Fibroblast of lung (primary cell): ENCODE results near the gene NAP1L1. TPM values are rescaled to one million over a fixed set of nuclear protein-coding genes. Genes with fewer than 3 reads are reported as not detected.

Experiments
- DNase-seq, 2 donors: peaks; one replicate each; pipeline versions ENCODE4 v3.0.0 to v3.0.0-alpha.2; 2010; ENCODE audit warnings: low read depth in 2 of 2
- H2AFZ ChIP-seq: 2 replicates; pipeline ENCODE4 v1.5.1; 2012; ENCODE audit warnings: low read length, control low read depth, inconsistent platforms
- H3K27ac ChIP-seq: 2 replicates; pipeline ENCODE4 v1.5.1; 2011; ENCODE audit warnings: low read length, control low read depth; ENCODE audit not compliant: insufficient read depth
- H3K27me3 ChIP-seq: 2 replicates; pipeline ENCODE4 v1.5.1; 2011; ENCODE audit warnings: mild to moderate bottlenecking, low read length; ENCODE audit not compliant: control insufficient read depth, insufficient read depth
- H3K36me3 ChIP-seq: 2 replicates; pipeline ENCODE4 v1.5.1; 2011; ENCODE audit warnings: low read length; ENCODE audit not compliant: control insufficient read depth, insufficient read depth
- H3K4me1 ChIP-seq: 2 replicates; pipeline ENCODE4 v1.5.1; 2011; ENCODE audit warnings: low read length; ENCODE audit not compliant: control insufficient read depth, insufficient read depth; ENCODE audit errors: extremely low read depth
- H3K4me2 ChIP-seq: 2 replicates; pipeline ENCODE4 v1.5.1; 2011; ENCODE audit warnings: low read length, control low read depth; ENCODE audit not compliant: insufficient read depth; ENCODE audit errors: extremely low read depth
- H3K4me3 ChIP-seq, 4 experiments: fragments of 200-600 bp in 1 of 4; sonication (generic) in 1 of 4; replicated peaks in 1 of 4; 2 replicates each; pipeline ENCODE4 v1.5.1; 2011 to 2016; ENCODE audit warnings: low read length in 4 of 4, low read depth in 3 of 4, mild to moderate bottlenecking in 3 of 4, control low read depth in 2 of 4, inconsistent platforms in 1 of 4, mixed read lengths in 1 of 4; ENCODE audit not compliant: insufficient read depth in 1 of 4; ENCODE audit errors: control extremely low read depth in 1 of 4
- H3K79me2 ChIP-seq: 2 replicates; pipeline ENCODE4 v1.5.1; 2012; ENCODE audit warnings: mild to moderate bottlenecking, low read length, inconsistent platforms; ENCODE audit not compliant: control insufficient read depth, insufficient read depth
- H3K9ac ChIP-seq: 2 replicates; pipeline ENCODE4 v1.5.1; 2011; ENCODE audit warnings: mild to moderate bottlenecking, low read length, control low read depth; ENCODE audit not compliant: insufficient read depth
- H3K9me3 ChIP-seq: 2 replicates; pipeline ENCODE4 v1.5.1; 2012; ENCODE audit warnings: low read depth, low read length; ENCODE audit not compliant: control insufficient read depth, insufficient read depth
- H4K20me1 ChIP-seq: 2 replicates; pipeline ENCODE4 v1.5.1; 2011; ENCODE audit warnings: low read length; ENCODE audit not compliant: control insufficient read depth, insufficient read depth; ENCODE audit errors: extremely low read depth
- CTCF ChIP-seq, 2 donors: IDR thresholded peaks in 1 of 2; conservative IDR thresholded peaks in 1 of 2; 1 replicate in 1 of 2; 2 replicates in 1 of 2; pipeline ENCODE4 v1.5.1; 2011 to 2012; ENCODE audit warnings: low read length in 2 of 2, control low read depth in 1 of 2, inconsistent platforms in 1 of 2, low read depth in 1 of 2, mild to moderate bottlenecking in 1 of 2
- EZH2 ChIP-seq: IDR thresholded peaks from 2 replicates; pipeline ENCODE4 v1.5.1; 2012; ENCODE audit warnings: low read length, control low read depth, mild to moderate bottlenecking; ENCODE audit errors: missing control alignments
- polyA minus RNA-seq: library from RNA; depleted of rRNA, polyadenylated mRNA; stranded (reverse); fragments of >200 nt; gene quantifications from 2 replicates; pipeline ENCODE4 v1.2.3, GENCODE V29; 2011; ENCODE audit warnings: low replicate concordance
- polyA plus RNA-seq, 2 donors: library from polyadenylated mRNA; depleted of rRNA in 1 of 2; stranded (reverse) in 1 of 2; unstranded in 1 of 2; fragments of >200 nt; gene quantifications; 2 replicates each; pipeline ENCODE4 v1.2.1, GENCODE V29; 2011 to 2012; ENCODE audit warnings: missing spikeins in 1 of 2
- total RNA-seq: library from RNA; depleted of rRNA; stranded (reverse); fragments of >200 nt; gene quantifications from 2 replicates; pipeline ENCODE4 v1.2.1, GENCODE V29; 2014

NAP1L1 gene
- total RNA-seq = 275 and 299 TPM in 2 replicates
- 574 and 695 TPM in 2 replicates for polyA plus RNA-seq
- polyA plus RNA-seq (2012) = 533 and 666 TPM in 2 replicates
- polyA minus RNA-seq = 9.2 and 16.5 TPM in 2 replicates

- Histone ChIP-seq H3K4me1 (peaks cover 8% of the 10 kb centered on the region), H3K36me3 (no peaks in the 10 kb centered on the region), H2AFZ (peak within 1 kb of the TSS; percentile 83), H3K79me2 (peaks cover 51% of the 10 kb centered on the region), H3K27me3 (no peaks in the 10 kb centered on the region), H4K20me1 (no peaks in the 10 kb centered on the region), H3K4me3 (peak within 1 kb of the TSS; percentile 83 to 97 (median 88)), H3K9me3 (no peaks in the 10 kb centered on the region), H3K9ac (peak within 1 kb of the TSS; percentile 99), H3K4me2 (peak within 1 kb of the TSS; percentile 98), H3K27ac (peak within 1 kb of the TSS; percentile 97)
- DNase-seq = peak; percentile 98 to 99
- TF ChIP-seq CTCF (conservative IDR thresholded peaks at IDR 0.05 in 1 of 2, IDR thresholded peaks at IDR 0.05 in 1 of 2; ENCODE audit: low read depth in 1 of 2, low read length in 2 of 2) (peak in 1 of 2 donors; percentile 4), EZH2 (no peak)
These were observed at the start of gene NAP1L1 for GRCh38 chr12:76083904-76084862. TSS of gene NAP1L1 (minus strand) at chr12:76084685. CDS start at chr12:76074219, 10,466 bp downstream.

GRCh38 chr12:76127588-76127987 lies 43.1 kb upstream of the NAP1L1 start:
- no peak for DNase-seq
- H2AFZ ChIP-seq = no peak overlapping the region
- H3K4me2 ChIP-seq = no peak overlapping the region
- no peak overlapping the region for H3K27ac ChIP-seq
- H3K79me2 ChIP-seq = no peaks in the 10 kb centered on the region
- H3K27me3 ChIP-seq = no peaks in the 10 kb centered on the region
- no peak for TF ChIP-seq CTCF (conservative IDR thresholded peaks at IDR 0.05 in 1 of 2, IDR thresholded peaks at IDR 0.05 in 1 of 2; ENCODE audit: low read depth in 1 of 2, low read length in 2 of 2)
- no peak for TF ChIP-seq EZH2
- no peaks in the 10 kb centered on the region for H3K9me3 ChIP-seq
- H3K36me3 ChIP-seq = no peaks in the 10 kb centered on the region
- H4K20me1 ChIP-seq = no peaks in the 10 kb centered on the region
- H3K4me3 ChIP-seq = no peak overlapping the region
- peaks cover 4% of the 10 kb centered on the region for H3K4me1 ChIP-seq
- H3K9ac ChIP-seq = no peak overlapping the region

GRCh38 chr12:76124456-76124855 lies 40.0 kb upstream of the NAP1L1 start:
- H3K27me3 ChIP-seq = no peaks in the 10 kb centered on the region
- peak in 1 of 2 donors; percentile 35 for DNase-seq
- no peaks in the 10 kb centered on the region for H3K9me3 ChIP-seq
- no peak overlapping the region for H3K4me2 ChIP-seq
- H3K79me2 ChIP-seq = no peaks in the 10 kb centered on the region
- H3K4me3 ChIP-seq = no peak overlapping the region
- H3K36me3 ChIP-seq = no peaks in the 10 kb centered on the region
- peaks cover 4% of the 10 kb centered on the region for H3K4me1 ChIP-seq
- no peak for TF ChIP-seq EZH2
- TF ChIP-seq CTCF (conservative IDR thresholded peaks at IDR 0.05 in 1 of 2, IDR thresholded peaks at IDR 0.05 in 1 of 2; ENCODE audit: low read depth in 1 of 2, low read length in 2 of 2) = no peak
- H3K27ac ChIP-seq = peak overlapping the region; percentile 19
- H4K20me1 ChIP-seq = no peaks in the 10 kb centered on the region
- H2AFZ ChIP-seq = peak overlapping the region; percentile 44
- H3K9ac ChIP-seq = no peak overlapping the region
